ENCODE data around the gene KLHL3. TPM values are rescaled to one million over a fixed set of nuclear protein-coding genes. Genes with fewer than 3 reads are reported as not detected.

The KLHL3 gene
- polyA plus RNA-seq, 1 donor = 7.2 TPM

- no peak for DNase-seq
- Histone ChIP-seq H3K36me3 (ENCODE audit: control insufficient read depth, insufficient read depth, low read length) (no peaks in the 10 kb centered on the region), H3K27ac (ENCODE audit: low read length) (no peak overlapping the region), H3K4me3 (ENCODE audit: low read length) (no peak overlapping the region), H3K9me3 (ENCODE audit: control insufficient read depth, low read depth, low read length) (no peaks in the 10 kb centered on the region), H3K27me3 (ENCODE audit: control insufficient read depth, insufficient read depth, low read length) (peaks cover 4% of the 10 kb centered on the region), H3K4me1 (ENCODE audit: control insufficient read depth, insufficient read depth, low read length) (no peaks in the 10 kb centered on the region)
- WGBS (ENCODE audit: insufficient coverage, low lambda C conversion rate) = no CpG with 5 or more reads among the region's 6 CpGs
Measured at GRCh38 chr5:137570070-137570469, 165.8 kb downstream of the KLHL3 start.

Other genes starting within 250 kb of the KLHL3 start
- gene SPOCK1, start 236.8 kb downstream of the KLHL3 start, polyA plus RNA-seq = 6.3 TPM
- gene HNRNPA0, start 18.3 kb upstream of the KLHL3 start, polyA plus RNA-seq = 42.6 TPM
- gene MYOT, start 131.8 kb upstream of the KLHL3 start, polyA plus RNA-seq = 2.2 TPM
- gene PKD2L2, start 153.4 kb upstream of the KLHL3 start, polyA plus RNA-seq = 0.15 TPM

All from large intestine (tissue), 3 donors.